Endometrial microvascular endothelial cells (primary cell): ENCODE measurements around the gene ZBTB20. TPM values are rescaled to one million over a fixed set of nuclear protein-coding genes. Genes with fewer than 3 reads are reported as not detected.

Experiments used
- in situ Hi-C: cut with HindIII; loops from 2 replicates; pipeline ENCODE4 v1.10.0; 2017; ENCODE audit warnings: low sequenced_read_pairs, low pct_unique_long_range_greater_than_20kb; ENCODE audit errors: inconsistent ontology term
- total RNA-seq: library from RNA; depleted of rRNA; stranded (reverse); fragments of >200 nt; gene quantifications from one replicate; pipeline ENCODE4 v1.2.3, GENCODE V29; 2015; ENCODE audit errors: inconsistent ontology term

Gene ZBTB20
- total RNA-seq, 1 donor from 2014 or later, result 6.2 TPM

DNA sequence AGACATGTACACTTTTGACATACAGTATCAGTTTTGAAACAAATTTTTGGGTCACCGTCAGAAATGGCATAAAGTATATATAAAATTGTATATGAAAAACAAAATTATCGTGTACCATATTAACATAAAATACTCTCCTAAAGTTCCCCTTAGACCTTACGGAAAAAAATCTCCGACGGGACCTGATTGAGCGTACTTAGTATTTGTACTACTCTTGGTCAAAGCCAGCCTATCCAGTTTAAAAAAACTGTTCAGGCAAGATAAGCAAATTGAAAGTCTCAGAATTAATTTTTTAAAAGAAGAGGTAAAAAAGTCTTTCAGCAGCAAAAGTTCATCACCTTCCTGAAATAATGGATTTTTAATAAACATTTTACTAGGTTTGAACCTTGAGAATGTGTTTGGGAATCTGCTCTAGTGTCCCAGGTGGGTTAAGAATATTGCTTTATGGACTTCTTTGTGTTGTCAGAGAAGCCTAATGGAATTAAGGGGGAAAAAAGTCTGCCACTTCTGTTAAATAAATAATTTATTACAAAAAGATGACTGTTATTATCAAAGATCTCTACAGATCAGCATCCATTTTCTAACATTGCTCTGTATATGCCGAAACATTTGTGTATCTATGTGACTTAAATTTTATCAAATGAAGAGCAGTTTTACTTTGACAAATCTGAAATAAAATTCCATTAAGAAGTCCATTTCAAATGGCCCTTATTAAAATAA lies 48.6 kb downstream of the ZBTB20 start:
- in situ Hi-C loops, result no loop called here

GRCh38 chr3:115095236-115095635 lies 51.9 kb downstream of the ZBTB20 start:
- in situ Hi-C loops, result no loop called here

- in situ Hi-C loops, result no loop called here
Observed at GRCh38 chr3:115092220-115092791, 54.8 kb downstream of the ZBTB20 start.

DNA sequence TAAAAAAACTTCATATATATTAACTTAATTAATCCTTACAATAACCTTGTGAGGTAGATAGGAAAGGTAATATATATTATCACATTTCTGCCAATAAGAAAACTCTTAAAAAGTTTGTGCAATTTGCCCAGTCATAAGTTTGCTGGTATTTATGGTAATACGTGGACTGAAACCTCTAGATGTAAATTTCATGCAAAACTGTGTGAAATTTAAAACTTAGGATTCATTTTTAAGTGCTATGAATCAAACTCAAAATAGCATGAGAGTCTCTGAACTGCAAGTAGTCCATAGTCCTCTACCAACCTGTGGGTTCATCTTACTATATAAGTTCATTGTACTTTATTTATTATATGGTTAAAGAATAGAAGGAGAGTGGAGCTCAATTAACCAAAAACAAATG lies 56.4 kb downstream of the ZBTB20 start:
- in situ Hi-C loops, result no loop called here

DNA sequence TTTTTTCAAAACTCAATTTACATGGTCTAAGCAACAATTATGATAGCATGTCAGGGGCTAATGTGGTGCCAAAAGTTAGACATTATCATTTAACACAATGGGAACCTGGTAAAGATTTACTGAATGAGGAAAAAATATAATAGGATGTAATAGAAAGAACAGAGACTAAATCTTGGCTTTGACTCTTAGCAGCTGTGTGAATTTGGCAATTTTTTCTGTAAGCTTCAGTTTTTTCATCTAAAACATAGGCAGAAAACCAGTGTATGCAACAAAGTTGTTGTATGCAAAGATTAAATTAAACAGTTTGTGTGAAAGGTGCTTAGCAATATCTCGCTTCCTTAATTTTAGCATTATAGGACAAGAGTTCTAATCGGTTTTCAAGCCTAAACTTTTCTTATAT lies 57.6 kb downstream of the ZBTB20 start:
- in situ Hi-C loops, result no loop called here

DNA sequence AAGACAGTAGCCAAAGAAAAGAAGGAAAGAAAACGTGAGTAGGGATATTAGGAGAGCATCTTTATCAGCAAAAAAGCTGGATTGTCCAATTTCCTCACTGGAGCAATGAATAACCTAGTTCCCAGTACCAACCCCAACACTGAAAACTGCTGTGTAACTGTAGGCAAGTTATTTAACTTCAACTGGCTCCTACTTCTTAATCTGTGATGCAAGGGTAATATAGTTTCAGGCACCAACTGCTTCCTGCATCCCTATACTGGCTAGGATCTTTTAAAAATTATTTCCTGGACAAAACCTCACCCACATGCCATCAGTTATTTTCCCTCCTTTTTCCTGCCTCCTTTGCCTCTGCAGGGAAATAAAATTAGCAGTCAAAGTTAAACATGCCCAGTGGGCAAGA lies 59.6 kb downstream of the ZBTB20 start:
- in situ Hi-C loops, result no loop called here

- in situ Hi-C loops, result no loop called here
Observed at GRCh38 chr3:115086344-115086743, 60.7 kb downstream of the ZBTB20 start.

- in situ Hi-C loops, result no loop called here
Observed at GRCh38 chr3:115085197-115085865, 61.8 kb downstream of the ZBTB20 start.

DNA sequence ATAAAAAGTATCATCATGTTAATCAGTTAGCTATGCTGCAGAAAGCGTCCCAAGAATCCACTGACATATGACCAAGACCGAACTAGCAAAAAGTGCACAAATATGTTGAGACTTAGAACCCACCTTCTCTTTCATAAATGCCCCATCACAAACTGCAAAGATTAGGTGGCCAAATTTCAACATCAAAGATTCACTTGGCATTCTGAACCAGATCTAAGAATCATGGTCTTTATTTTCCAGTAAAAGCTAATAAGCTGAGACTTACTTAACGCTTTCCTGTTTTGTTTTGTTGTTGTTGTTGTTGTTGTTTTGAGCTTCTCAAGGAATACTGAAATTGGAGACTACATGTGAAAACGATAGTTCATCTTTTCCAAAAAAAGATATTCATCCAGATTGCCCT lies 62.4 kb downstream of the ZBTB20 start:
- in situ Hi-C loops, result no loop called here

DNA sequence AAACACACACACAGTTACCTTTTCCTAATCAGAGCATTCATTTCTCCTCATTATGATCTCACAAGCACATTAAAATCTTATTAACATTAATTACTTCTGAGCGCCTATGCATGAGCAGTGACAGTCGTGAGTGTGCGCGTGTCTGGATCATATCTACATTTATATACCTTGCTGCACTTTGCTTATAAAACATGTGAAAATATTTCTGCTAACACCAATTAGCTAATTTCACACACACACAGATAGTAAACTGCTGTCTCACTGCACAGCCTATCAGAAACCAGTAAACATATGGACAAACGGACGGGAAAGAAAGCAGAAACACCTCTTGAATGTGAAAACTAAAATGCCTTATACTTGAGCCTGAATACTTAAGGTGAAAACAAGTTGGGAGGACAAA lies 64.8 kb downstream of the ZBTB20 start:
- in situ Hi-C loops, result no loop called here

DNA sequence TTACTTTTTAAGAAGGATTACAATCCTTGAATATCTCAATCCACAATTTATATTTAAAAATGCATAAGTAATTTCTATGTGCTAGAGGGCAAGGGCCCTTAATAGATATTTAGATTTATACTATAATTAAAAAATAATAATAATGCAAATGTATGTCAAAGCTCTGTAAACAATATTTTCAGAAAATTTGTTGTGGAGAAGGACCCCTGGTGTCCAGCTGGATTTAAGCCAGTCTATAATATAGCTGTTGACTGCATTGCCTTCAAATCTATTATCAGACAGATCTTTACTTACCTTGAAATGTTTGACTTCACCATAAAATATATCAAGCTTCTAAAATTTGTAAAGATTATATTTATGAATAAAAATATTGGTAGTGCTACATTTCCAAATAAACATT lies 65.6 kb downstream of the ZBTB20 start:
- in situ Hi-C loops, result no loop called here

- in situ Hi-C loops, result no loop called here
Observed at GRCh38 chr3:115077501-115078250, 69.4 kb downstream of the ZBTB20 start.

DNA sequence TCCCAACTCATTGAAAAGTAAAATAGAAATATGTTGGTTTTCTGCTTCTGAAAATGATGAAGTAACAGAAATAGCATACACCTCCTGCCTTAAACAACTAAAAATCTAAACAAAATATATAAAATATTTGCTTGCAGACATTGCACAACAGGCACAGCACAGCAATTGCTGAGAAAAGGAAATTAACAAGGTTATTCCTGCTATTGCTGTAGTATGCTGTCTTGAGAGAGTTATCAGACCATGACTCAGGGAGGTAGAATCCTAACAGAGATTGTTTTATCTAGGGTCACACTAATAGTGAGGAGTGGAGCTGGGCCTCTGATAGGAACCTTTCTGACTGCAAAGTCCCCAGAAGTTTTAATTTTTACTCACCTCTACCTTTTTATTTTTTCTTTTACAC lies 72.6 kb downstream of the ZBTB20 start:
- in situ Hi-C loops, result no loop called here

- in situ Hi-C loops, result no loop called here
Observed at GRCh38 chr3:115072265-115073021, 74.6 kb downstream of the ZBTB20 start.

DNA sequence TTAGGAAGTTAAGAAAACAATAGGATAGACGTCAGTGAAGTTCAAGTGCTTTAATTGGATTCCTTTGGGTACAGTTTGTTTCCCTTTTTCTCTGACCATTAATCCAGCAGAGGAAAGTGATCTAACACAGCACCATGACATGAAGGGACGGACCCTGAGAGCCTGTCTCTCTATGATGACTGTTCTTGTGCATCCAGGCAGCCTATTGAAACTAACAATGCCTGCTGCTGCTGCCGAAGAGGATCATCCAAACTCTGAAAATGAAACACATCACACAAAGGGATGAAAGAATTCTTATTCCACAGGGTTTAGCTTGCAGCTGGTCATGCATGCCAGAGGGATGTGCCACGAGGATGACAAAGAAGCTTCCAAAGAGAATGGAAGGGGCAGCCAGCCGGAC lies 75.5 kb downstream of the ZBTB20 start:
- in situ Hi-C loops, result no loop called here

DNA sequence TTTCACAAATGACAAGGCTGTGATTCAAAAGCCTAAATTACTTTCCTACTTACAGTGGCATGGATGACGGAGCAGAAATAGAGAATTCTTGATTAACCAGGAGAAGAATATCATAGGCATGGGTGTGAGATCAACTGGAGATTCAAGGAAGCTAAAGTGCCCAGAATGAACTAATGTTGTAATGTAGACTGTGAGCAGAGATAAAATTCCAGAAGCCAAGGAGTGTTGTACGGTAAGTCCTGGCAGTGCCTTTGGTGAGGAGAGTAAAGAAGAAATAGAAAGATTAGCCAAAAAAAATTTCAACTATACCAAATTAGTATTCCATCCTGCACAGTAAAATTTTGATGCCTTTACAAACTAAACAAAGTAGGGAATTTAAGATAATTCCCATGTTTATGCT lies 75.9 kb downstream of the ZBTB20 start:
- in situ Hi-C loops, result no loop called here

DNA sequence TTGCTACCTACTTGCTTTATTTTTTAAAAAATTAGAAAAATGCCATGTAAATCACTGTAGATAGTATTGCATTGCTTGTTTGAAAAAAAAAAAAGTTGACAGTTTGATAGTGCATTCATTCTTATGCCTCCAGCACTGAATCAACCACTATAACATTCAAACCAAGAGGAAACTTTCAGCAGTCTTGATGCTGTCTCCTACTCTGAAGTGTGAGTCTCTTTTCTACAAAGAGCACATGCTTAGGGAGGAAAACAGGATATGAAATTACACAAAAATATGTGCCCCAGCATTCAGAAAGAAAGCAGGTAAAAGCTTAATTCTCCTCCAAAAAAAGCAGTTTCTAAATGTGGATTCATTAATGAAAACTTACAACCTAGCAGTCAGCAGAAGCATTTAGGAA lies 78.3 kb downstream of the ZBTB20 start:
- in situ Hi-C loops, result no loop called here

DNA sequence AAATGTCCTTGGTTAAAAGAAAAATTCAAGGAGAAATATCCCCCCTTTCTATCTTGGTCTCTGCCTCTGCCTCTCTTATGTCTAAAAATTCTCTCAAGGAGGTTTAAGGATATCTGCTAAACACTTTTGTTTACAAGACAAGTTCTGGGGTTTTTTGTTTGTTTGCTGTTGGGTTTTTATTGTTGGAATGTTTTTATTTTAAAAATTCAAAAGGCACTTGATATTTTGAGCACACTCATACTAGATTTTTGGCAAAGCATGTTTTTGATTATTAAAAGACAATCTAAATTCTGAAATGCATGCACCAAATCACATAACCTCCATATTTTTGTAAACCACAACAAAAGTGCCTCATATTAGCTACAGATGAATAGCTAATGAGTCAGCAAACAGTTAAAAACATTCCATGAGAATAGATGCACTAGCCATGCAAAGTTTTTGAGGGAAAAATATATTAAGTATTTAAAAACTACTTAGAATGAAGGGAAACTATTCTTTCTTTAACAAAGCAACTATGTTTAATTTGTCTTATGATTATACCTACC lies 84.6 kb downstream of the ZBTB20 start:
- in situ Hi-C loops, result no loop called here

- in situ Hi-C loops, result no loop called here
Observed at GRCh38 chr3:115062009-115062408, 85.1 kb downstream of the ZBTB20 start.
